IPS-20b (cell line): ENCODE data around the gene SUN5.
"Not testable (repeated sequence)": the region's sequence is repeated elsewhere in the genome, so short reads cannot be mapped to it uniquely, and the experiment has no call there.

Source experiments
- H3K27ac ChIP-seq: one replicate; pipeline ENCODE4 v1.5.1; 2013; ENCODE audit warnings: low read length
- H3K27me3 ChIP-seq: 2 replicates; pipeline ENCODE4 v1.6.1; 2013; ENCODE audit warnings: mild to moderate bottlenecking, low read length, inconsistent platforms; ENCODE audit not compliant: insufficient read depth
- H3K36me3 ChIP-seq: 2 replicates; pipeline ENCODE4 v1.6.1; 2013; ENCODE audit warnings: low read depth, mild to moderate bottlenecking, inconsistent platforms, low read length, moderate library complexity; ENCODE audit not compliant: insufficient read depth
- H3K4me1 ChIP-seq: 2 replicates; pipeline ENCODE4 v1.6.1; 2013; ENCODE audit warnings: mild to moderate bottlenecking, control low read depth, inconsistent platforms, low read length, moderate library complexity; ENCODE audit not compliant: insufficient read depth
- H3K4me3 ChIP-seq: 2 replicates; pipeline ENCODE4 v1.5.1; 2013; ENCODE audit warnings: mild to moderate bottlenecking, low read length, inconsistent platforms
- H3K9ac ChIP-seq: 2 replicates; pipeline ENCODE4 v1.6.1; 2013; ENCODE audit warnings: low read depth, mild to moderate bottlenecking, inconsistent platforms, low read length, moderate library complexity
- H3K9me3 ChIP-seq: 2 replicates; pipeline ENCODE4 v1.6.1; 2013; ENCODE audit warnings: mild to moderate bottlenecking, low read depth, low read length, inconsistent platforms; ENCODE audit not compliant: insufficient read depth

Gene SUN5, protein sequence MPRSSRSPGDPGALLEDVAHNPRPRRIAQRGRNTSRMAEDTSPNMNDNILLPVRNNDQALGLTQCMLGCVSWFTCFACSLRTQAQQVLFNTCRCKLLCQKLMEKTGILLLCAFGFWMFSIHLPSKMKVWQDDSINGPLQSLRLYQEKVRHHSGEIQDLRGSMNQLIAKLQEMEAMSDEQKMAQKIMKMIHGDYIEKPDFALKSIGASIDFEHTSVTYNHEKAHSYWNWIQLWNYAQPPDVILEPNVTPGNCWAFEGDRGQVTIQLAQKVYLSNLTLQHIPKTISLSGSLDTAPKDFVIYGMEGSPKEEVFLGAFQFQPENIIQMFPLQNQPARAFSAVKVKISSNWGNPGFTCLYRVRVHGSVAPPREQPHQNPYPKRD

GRCh38 chr20:33004141-33004751 lies at the start of gene SUN5:
Gene SUN5 (minus strand): TSS chr20:33004433. CDS start chr20:33004340, 93 bp downstream.
- H3K4me1 ChIP-seq = no peaks in the 10 kb centered on the region
- no peak within 1 kb of the TSS for H3K27ac ChIP-seq
- H3K27me3 ChIP-seq = no peaks in the 10 kb centered on the region
- H3K9me3 ChIP-seq = no peaks in the 10 kb centered on the region; the same call in 1 of the 2 replicates
- no peak within 1 kb of the TSS for H3K9ac ChIP-seq
- no peaks in the 10 kb centered on the region for H3K36me3 ChIP-seq
- H3K4me3 ChIP-seq = no peak within 1 kb of the TSS

GRCh38 chr20:33053291-33054106 lies 49.3 kb upstream of the SUN5 start, which contains the start of gene BPIFB3:
Gene BPIFB3 (plus strand): TSS chr20:33053903. CDS start chr20:33055436, 1,533 bp downstream.
- H3K9me3 ChIP-seq = no peaks in the 10 kb centered on the region
- no peak within 1 kb of the TSS for H3K27ac ChIP-seq
- no peaks in the 10 kb centered on the region for H3K4me1 ChIP-seq
- no peak within 1 kb of the TSS for H3K9ac ChIP-seq
- H3K36me3 ChIP-seq = no peaks in the 10 kb centered on the region
- H3K4me3 ChIP-seq = no peak within 1 kb of the TSS
- no peaks in the 10 kb centered on the region for H3K27me3 ChIP-seq

DNA sequence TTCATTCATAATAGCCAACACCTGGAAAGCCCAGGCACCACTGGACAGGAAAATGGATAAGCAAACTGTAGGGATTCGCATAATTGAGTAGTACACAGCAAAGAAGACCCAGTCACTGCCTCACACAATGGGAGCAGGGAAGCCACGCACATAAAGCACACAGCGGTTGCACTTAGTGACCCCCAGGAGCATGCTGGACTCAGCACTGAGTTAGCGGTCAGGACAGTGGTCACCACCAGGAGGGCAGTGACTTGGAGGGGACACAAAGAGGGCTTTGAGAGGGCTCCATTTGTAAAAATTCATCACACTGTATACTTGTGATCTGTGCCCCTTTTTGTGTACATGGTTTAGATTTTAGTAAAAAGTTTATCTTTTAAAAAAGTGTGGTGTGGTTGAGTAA lies 47.1 kb upstream of the SUN5 start:
- H3K9ac ChIP-seq = no peak overlapping the region
- H3K4me3 ChIP-seq = no peak overlapping the region
- no peaks in the 10 kb centered on the region for H3K27me3 ChIP-seq
- H3K4me1 ChIP-seq = no peaks in the 10 kb centered on the region
- no peaks in the 10 kb centered on the region for H3K36me3 ChIP-seq
- no peaks in the 10 kb centered on the region for H3K9me3 ChIP-seq
- no peak overlapping the region for H3K27ac ChIP-seq

GRCh38 chr20:33046412-33046811 lies 42.2 kb upstream of the SUN5 start:
- H3K27me3 ChIP-seq = no peaks in the 10 kb centered on the region
- H3K9ac ChIP-seq = no peak overlapping the region
- H3K36me3 ChIP-seq = no peaks in the 10 kb centered on the region
- H3K27ac ChIP-seq = no peak overlapping the region
- H3K9me3 ChIP-seq = peaks cover 7% of the 10 kb centered on the region; the same call in 1 of the 2 replicates
- no peak overlapping the region for H3K4me3 ChIP-seq
- no peaks in the 10 kb centered on the region for H3K4me1 ChIP-seq

GRCh38 chr20:33045129-33045721 lies 41.0 kb upstream of the SUN5 start:
- not testable (repeated sequence) for H3K36me3 ChIP-seq, H3K9me3 ChIP-seq, H3K4me3 ChIP-seq, H3K27me3 ChIP-seq, H3K4me1 ChIP-seq, H3K27ac ChIP-seq, H3K9ac ChIP-seq

DNA sequence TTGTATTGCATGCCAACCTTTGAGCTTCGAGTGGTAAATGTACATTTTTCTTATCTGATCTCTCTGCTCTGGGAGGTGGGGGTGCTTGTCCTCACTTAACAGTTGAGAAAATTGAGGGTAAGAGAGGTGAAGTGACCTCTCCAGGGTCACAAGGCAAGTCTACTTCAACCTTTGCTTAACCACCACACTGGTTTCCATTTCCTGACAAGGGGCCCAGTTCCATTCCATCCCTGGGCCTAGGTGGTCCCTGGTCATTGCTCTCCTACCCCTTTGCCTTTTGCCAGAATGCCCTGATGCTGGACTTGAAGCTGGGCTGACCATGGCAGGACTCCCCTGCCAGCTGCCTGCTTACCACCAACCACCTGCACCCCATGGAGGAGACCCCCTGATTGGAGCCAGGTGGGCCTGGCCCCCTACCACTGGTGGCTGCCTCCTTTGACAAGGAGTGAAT lies 39.5 kb upstream of the SUN5 start:
- no peak overlapping the region for H3K9ac ChIP-seq
- H3K36me3 ChIP-seq = no peaks in the 10 kb centered on the region
- H3K4me1 ChIP-seq = no peaks in the 10 kb centered on the region
- no peak overlapping the region for H3K4me3 ChIP-seq
- H3K9me3 ChIP-seq = peaks cover 7% of the 10 kb centered on the region; the same call in 1 of the 2 replicates
- H3K27me3 ChIP-seq = no peaks in the 10 kb centered on the region; the same call in 1 of the 2 replicates
- H3K27ac ChIP-seq = no peak overlapping the region

DNA sequence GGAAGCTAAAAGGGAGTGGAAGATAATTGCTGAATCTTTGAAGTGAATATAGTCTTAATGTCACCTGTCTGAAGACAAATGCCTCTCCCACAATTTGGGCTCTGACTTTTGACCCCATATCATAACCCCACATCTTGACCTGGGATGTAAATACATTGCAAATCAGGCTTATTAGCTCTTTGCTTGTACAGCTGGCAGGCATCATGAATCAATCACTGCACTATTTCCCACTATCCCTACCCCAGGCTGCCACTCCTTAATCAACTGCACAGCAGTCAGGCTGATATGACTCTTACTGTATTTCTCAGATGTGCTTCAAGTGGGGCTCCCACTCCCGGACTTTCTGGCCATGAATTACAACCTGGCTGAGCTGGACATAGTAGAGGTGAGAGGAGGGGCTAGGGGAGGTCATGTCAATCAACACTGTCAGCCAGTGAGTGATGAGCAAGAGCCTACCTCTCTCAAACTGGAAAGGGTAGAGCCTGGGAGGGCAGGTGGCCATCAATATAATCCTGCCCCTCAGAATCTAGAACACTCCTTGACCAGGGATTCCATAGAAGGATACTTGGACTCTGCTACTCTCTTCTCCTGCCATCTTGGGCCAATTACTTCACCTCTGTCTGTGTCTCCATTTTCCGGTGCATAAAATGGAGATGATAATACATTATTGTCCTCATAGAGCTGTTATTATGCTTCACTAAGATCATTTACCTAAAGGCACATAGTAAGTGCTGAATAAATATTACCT lies 38.9 kb upstream of the SUN5 start:
- Histone ChIP-seq H3K36me3 (no peaks in the 10 kb centered on the region), H3K27me3 (peaks cover 3% of the 10 kb centered on the region), H3K4me1 (no peaks in the 10 kb centered on the region), H3K9me3 (peaks cover 7% of the 10 kb centered on the region; the same call in 1 of the 2 replicates), H3K27ac (no peak overlapping the region), H3K9ac (no peak overlapping the region), H3K4me3 (no peak overlapping the region)

DNA sequence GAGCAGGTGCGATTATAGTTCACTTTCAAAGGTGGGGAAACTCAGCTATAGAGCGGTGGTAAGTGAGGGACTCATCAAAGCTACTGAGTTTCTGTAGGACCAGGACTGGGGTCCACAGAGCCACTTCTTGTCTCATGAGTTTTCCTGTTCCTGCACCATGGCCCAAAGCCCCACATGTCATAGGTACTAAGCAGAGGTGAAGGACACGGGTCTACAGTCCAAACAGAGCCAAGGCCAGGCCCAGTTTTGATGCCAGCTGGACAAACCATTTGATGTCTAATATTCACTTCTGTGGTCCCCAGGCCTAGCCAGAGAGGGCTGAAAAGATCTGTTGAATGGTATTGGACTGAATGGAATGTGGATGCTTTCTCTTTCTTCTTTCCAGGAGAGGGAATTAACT lies 38.2 kb upstream of the SUN5 start:
- Histone ChIP-seq H3K9ac (no peak overlapping the region), H3K36me3 (no peaks in the 10 kb centered on the region), H3K27ac (no peak overlapping the region), H3K4me3 (no peak overlapping the region), H3K27me3 (peaks cover 9% of the 10 kb centered on the region), H3K9me3 (peaks cover 7% of the 10 kb centered on the region; the same call in 1 of the 2 replicates), H3K4me1 (no peaks in the 10 kb centered on the region)

- no peaks in the 10 kb centered on the region for H3K36me3 ChIP-seq
Measured at GRCh38 chr20:33038243-33038642, 34.0 kb upstream of the SUN5 start.

GRCh38 chr20:33037456-33037855 lies 33.2 kb upstream of the SUN5 start:
- H3K4me3 ChIP-seq = no peak overlapping the region
- no peaks in the 10 kb centered on the region for H3K9me3 ChIP-seq
- H3K9ac ChIP-seq = no peak overlapping the region
- no peak overlapping the region for H3K27ac ChIP-seq
- no peaks in the 10 kb centered on the region for H3K4me1 ChIP-seq
- peaks cover 9% of the 10 kb centered on the region for H3K27me3 ChIP-seq
- H3K36me3 ChIP-seq = no peaks in the 10 kb centered on the region

More at GRCh38 chr20:33038243-33038642, 34.0 kb upstream of the SUN5 start:
- H3K27ac ChIP-seq = no peak overlapping the region
- H3K9me3 ChIP-seq = no peaks in the 10 kb centered on the region
- no peak overlapping the region for H3K9ac ChIP-seq
- H3K27me3 ChIP-seq = peaks cover 9% of the 10 kb centered on the region
- H3K4me1 ChIP-seq = no peaks in the 10 kb centered on the region
- no peak overlapping the region for H3K4me3 ChIP-seq
